GM21717 (cell line): Measurements from ENCODE around the gene RASSF9.

Experiments used
- ATAC-seq: cut with Tn5 transposase; IDR thresholded peaks from one replicate; pipeline ENCODE4 v1.9.1; 2021; ENCODE audit warnings: mild to moderate bottlenecking, moderate library complexity; ENCODE audit not compliant: unreplicated experiment

Gene RASSF9

GRCh38 chr12:85836197-85837090 is at the start of gene RASSF9:
Gene RASSF9 (minus strand): TSS chr12:85836409. CDS start chr12:85836201, 208 bp downstream.
- no peak for ATAC-seq

- ATAC-seq: no peak
Observed at GRCh38 chr12:85883763-85884162, 47.6 kb upstream of the RASSF9 start.

- no peak for ATAC-seq
Observed at GRCh38 chr12:85877459-85877858, 41.2 kb upstream of the RASSF9 start.

GRCh38 chr12:85874031-85874461 is 37.8 kb upstream of the RASSF9 start, which contains the start of gene NTS:
Gene NTS (plus strand): TSS chr12:85874295. CDS start chr12:85874404, 109 bp downstream.
- peak; percentile 77 for ATAC-seq

GRCh38 chr12:85872497-85873091 is 36.4 kb upstream of the RASSF9 start:
- peak; percentile 76 for ATAC-seq

- ATAC-seq: peak; percentile 95
Observed at GRCh38 chr12:85866986-85867776, 31.0 kb upstream of the RASSF9 start.

- no peak for ATAC-seq
Observed at GRCh38 chr12:85865890-85866289, 29.7 kb upstream of the RASSF9 start.

- no peak for ATAC-seq
Observed at GRCh38 chr12:85856966-85857365, 20.8 kb upstream of the RASSF9 start.

- ATAC-seq: no peak
Observed at GRCh38 chr12:85855305-85855704, 19.1 kb upstream of the RASSF9 start.

- ATAC-seq: no peak
Observed at GRCh38 chr12:85849344-85849743, 13.1 kb upstream of the RASSF9 start.

- no peak for ATAC-seq
Observed at GRCh38 chr12:85843606-85844310, 7.5 kb upstream of the RASSF9 start.

GRCh38 chr12:85835426-85836196 is 598 bp downstream of the RASSF9 start:
- ATAC-seq: no peak

GRCh38 chr12:85834378-85834777 is 1.8 kb downstream of the RASSF9 start:
- ATAC-seq: no peak

GRCh38 chr12:85833579-85833978 is 2.6 kb downstream of the RASSF9 start:
- ATAC-seq: no peak

- ATAC-seq: no peak
Observed at GRCh38 chr12:85831327-85831990, 4.8 kb downstream of the RASSF9 start.

GRCh38 chr12:85829391-85829790 is 6.8 kb downstream of the RASSF9 start:
- no peak for ATAC-seq

GRCh38 chr12:85828576-85828975 is 7.6 kb downstream of the RASSF9 start:
- ATAC-seq: no peak

- no peak for ATAC-seq
Observed at GRCh38 chr12:85825746-85826145, 10.5 kb downstream of the RASSF9 start.

GRCh38 chr12:85823436-85824180 is 12.6 kb downstream of the RASSF9 start:
- ATAC-seq: no peak
